SK-N-SH treated with all-trans-retinoic acid at 6 μM for 48 hours (cell line): ENCODE measurements around the gene FRG2B.
"Not testable (repeated sequence)": the region's sequence is repeated elsewhere in the genome, so short reads cannot be mapped to it uniquely, and the experiment has no call there.

Experiments used
- BACH2 ChIP-seq: fragments of 250-450 bp; sonication (Bioruptor Pico); IDR thresholded peaks from 2 replicates; pipeline ENCODE4 v1.9.0; 2021; ENCODE audit warnings: mild to moderate bottlenecking, borderline replicate concordance
- CSRNP3 ChIP-seq: fragments of 250-450 bp; sonication (Bioruptor Pico); IDR thresholded peaks from 2 replicates; pipeline ENCODE4 v1.5.1; 2021; ENCODE audit warnings: mild to moderate bottlenecking, moderate library complexity
- OSR1 ChIP-seq: fragments of 250-450 bp; sonication (Bioruptor Pico); IDR thresholded peaks from 2 replicates; pipeline ENCODE4 v1.8.0; 2022; ENCODE audit warnings: moderate library complexity, mild to moderate bottlenecking, inconsistent platforms
- PATZ1 ChIP-seq: fragments of 250-450 bp; sonication (Bioruptor Pico); IDR thresholded peaks from 2 replicates; pipeline ENCODE4 v1.8.0; 2020; ENCODE audit warnings: mild to moderate bottlenecking, moderate library complexity, borderline replicate concordance
- PPARA ChIP-seq: fragments of 250-450 bp; sonication (Bioruptor Pico); IDR thresholded peaks from 2 replicates; pipeline ENCODE4 v1.5.0; 2020; ENCODE audit warnings: mild to moderate bottlenecking, borderline replicate concordance
- RARB ChIP-seq: fragments of 250-450 bp; sonication (Bioruptor Pico); IDR thresholded peaks from 2 replicates; pipeline ENCODE4 v1.8.0; 2021; ENCODE audit warnings: mild to moderate bottlenecking, moderate library complexity
- SNAI2 ChIP-seq: fragments of 250-450 bp; sonication (Bioruptor Pico); IDR thresholded peaks from 2 replicates; pipeline ENCODE4 v1.5.0; 2020; ENCODE audit warnings: mild to moderate bottlenecking, moderate library complexity
- TCF4 ChIP-seq: fragments of 250-450 bp; sonication (Bioruptor Pico); IDR thresholded peaks from 2 replicates; pipeline ENCODE4 v1.8.0; 2021; ENCODE audit warnings: mild to moderate bottlenecking, moderate library complexity, borderline replicate concordance
- ZC3H10 ChIP-seq: fragments of 250-450 bp; sonication (Bioruptor Pico); IDR thresholded peaks from 2 replicates; pipeline ENCODE4 v1.5.1; 2021; ENCODE audit warnings: mild to moderate bottlenecking, moderate library complexity
- ZFP3 ChIP-seq: fragments of 250-450 bp; sonication (Bioruptor Pico); IDR thresholded peaks from 2 replicates; pipeline ENCODE4 v1.5.0; 2020; ENCODE audit warnings: mild to moderate bottlenecking, moderate library complexity
- ZFP30 ChIP-seq: fragments of 450-650 bp; formaldehyde crosslinking; IDR thresholded peaks from 2 replicates; pipeline ENCODE4 v1.5.0; 2022; ENCODE audit warnings: mild to moderate bottlenecking, moderate library complexity
- TF ChIP-seq, protein P1 (sequence below): fragments of 250-450 bp; sonication (Bioruptor Pico); IDR thresholded peaks from 2 replicates; pipeline ENCODE4 v1.5.1; 2020; ENCODE audit warnings: low read depth, mild to moderate bottlenecking, moderate library complexity
- TF ChIP-seq, protein P2 (sequence below): fragments of 250-450 bp; sonication (Bioruptor Pico); IDR thresholded peaks from 2 replicates; pipeline ENCODE4 v1.8.0; 2021; ENCODE audit warnings: low read depth, mild to moderate bottlenecking, moderate library complexity, borderline replicate concordance

- not testable (repeated sequence) for TF ChIP-seq RARB, ZC3H10, BACH2, SNAI2, TCF4, OSR1, ZFP3, PPARA, PATZ1, CSRNP3, ZFP30 (CRISPR knock-in tag)
- TF ChIP-seq, protein P1, sequence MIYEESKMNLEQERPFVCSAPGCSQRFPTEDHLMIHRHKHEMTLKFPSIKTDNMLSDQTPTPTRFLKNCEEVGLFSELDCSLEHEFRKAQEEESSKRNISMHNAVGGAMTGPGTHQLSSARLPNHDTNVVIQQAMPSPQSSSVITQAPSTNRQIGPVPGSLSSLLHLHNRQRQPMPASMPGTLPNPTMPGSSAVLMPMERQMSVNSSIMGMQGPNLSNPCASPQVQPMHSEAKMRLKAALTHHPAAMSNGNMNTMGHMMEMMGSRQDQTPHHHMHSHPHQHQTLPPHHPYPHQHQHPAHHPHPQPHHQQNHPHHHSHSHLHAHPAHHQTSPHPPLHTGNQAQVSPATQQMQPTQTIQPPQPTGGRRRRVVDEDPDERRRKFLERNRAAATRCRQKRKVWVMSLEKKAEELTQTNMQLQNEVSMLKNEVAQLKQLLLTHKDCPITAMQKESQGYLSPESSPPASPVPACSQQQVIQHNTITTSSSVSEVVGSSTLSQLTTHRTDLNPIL: not testable (repeated sequence)
- TF ChIP-seq, protein P2, sequence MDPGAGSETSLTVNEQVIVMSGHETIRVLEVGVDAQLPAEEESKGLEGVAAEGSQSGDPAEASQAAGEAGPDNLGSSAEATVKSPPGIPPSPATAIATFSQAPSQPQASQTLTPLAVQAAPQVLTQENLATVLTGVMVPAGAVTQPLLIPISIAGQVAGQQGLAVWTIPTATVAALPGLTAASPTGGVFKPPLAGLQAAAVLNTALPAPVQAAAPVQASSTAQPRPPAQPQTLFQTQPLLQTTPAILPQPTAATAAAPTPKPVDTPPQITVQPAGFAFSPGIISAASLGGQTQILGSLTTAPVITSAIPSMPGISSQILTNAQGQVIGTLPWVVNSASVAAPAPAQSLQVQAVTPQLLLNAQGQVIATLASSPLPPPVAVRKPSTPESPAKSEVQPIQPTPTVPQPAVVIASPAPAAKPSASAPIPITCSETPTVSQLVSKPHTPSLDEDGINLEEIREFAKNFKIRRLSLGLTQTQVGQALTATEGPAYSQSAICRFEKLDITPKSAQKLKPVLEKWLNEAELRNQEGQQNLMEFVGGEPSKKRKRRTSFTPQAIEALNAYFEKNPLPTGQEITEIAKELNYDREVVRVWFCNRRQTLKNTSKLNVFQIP (CRISPR knock-in tag): not testable (repeated sequence)
Observed at GRCh38 chr10:133663544-133664160, 37.1 kb upstream of the FRG2B start.
